Stimulated activated naive B cell treated with anti-CD40 and anti-IgM and Interleukin-4, amounts not matched to agents 10 μg/mL and 1 μg/mL and 100 μg/mL, for 72 hours (primary cell): ENCODE data around the gene SPINK1.

ENCODE experiments used
- ATAC-seq, 2 donors: fragments of 150-1000 bp; cut with Tn5 transposase; replicated peaks; 2 replicates each; pipeline ENCODE4 v1.10.0; 2021; ENCODE audit warnings: moderate library complexity in 1 of 2
- DNase-seq: peaks from one replicate; pipeline ENCODE4 v3.0.0; 2021
- H3K27ac Mint-ChIP-seq: one replicate; pipeline ENCODE4 v1.8.0; 2022; ENCODE audit warnings: mild to moderate bottlenecking, mixed read lengths
- H3K27me3 Mint-ChIP-seq, 2 donors: one replicate each; pipeline ENCODE4 v1.8.0; 2022; ENCODE audit warnings: mixed read lengths in 2 of 2
- H3K36me3 Mint-ChIP-seq, 2 donors: one replicate each; pipeline ENCODE4 v1.8.0; 2022; ENCODE audit warnings: mixed read lengths in 2 of 2, mild to moderate bottlenecking in 1 of 2
- H3K4me1 Mint-ChIP-seq, 2 donors: one replicate each; pipeline ENCODE4 v1.8.0; 2022; ENCODE audit warnings: mixed read lengths in 2 of 2, mild to moderate bottlenecking in 1 of 2
- H3K4me3 Mint-ChIP-seq, 2 donors: one replicate each; pipeline ENCODE4 v1.8.0; 2022; ENCODE audit warnings: mild to moderate bottlenecking in 2 of 2, mixed read lengths in 2 of 2, moderate library complexity in 1 of 2
- H3K9me3 Mint-ChIP-seq, 2 donors: one replicate each; pipeline ENCODE4 v1.8.0; 2022; ENCODE audit warnings: mixed read lengths in 2 of 2, mild to moderate bottlenecking in 1 of 2

The SPINK1 gene

GRCh38 chr5:147779694-147780093 lies 51.8 kb downstream of the SPINK1 start:
- peaks cover 0 to 10% of the 10 kb centered on the region in 2 donors for H3K36me3 Mint-ChIP-seq
- ATAC-seq: no peak
- no peak for DNase-seq
- no peaks in the 10 kb centered on the region for H3K27me3 Mint-ChIP-seq
- no peak overlapping the region for H3K4me3 Mint-ChIP-seq
- H3K9me3 Mint-ChIP-seq: peaks cover 4 to 6% of the 10 kb centered on the region in 2 donors
- H3K27ac Mint-ChIP-seq: no peak overlapping the region
- H3K4me1 Mint-ChIP-seq: peaks cover 6 to 10% of the 10 kb centered on the region in 2 donors

- no peak overlapping the region for H3K27ac Mint-ChIP-seq
- ATAC-seq: no peak
- peaks cover 0 to 10% of the 10 kb centered on the region in 2 donors for H3K36me3 Mint-ChIP-seq
- peaks cover 2% of the 10 kb centered on the region in 2 donors for H3K4me1 Mint-ChIP-seq
- H3K9me3 Mint-ChIP-seq: peaks cover 4 to 6% of the 10 kb centered on the region in 2 donors
- H3K27me3 Mint-ChIP-seq: no peaks in the 10 kb centered on the region
- no peak for DNase-seq
- H3K4me3 Mint-ChIP-seq: no peak overlapping the region
These were observed 54.5 kb downstream of the SPINK1 start for GRCh38 chr5:147776989-147777388.
